ENCODE data around the gene ECE2. TPM values are rescaled to one million over a fixed set of nuclear protein-coding genes. Genes with fewer than 3 reads are reported as not detected.

ECE2 gene
- total and polyA plus RNA-seq, 5 experiments from 2014 or later = not detected

GRCh38 chr3:184241447-184242296, 34.1 kb upstream of the ECE2 start:
- ATAC-seq (peak in 1 of 2 donors; percentile 80), DNase-seq (no peak)
- Mint-ChIP-seq H3K4me3 (peak overlapping the region in 1 of 10 donors; percentile 20), H3K27me3 (peaks cover 0 to 7% (median 0%) of the 10 kb centered on the region in 5 donors), H3K36me3 (peaks cover 0 to 40% (median 3%) of the 10 kb centered on the region in 3 donors), H3K27ac (no peak overlapping the region), H3K4me1 (peaks cover 0 to 12% (median 8%) of the 10 kb centered on the region in 4 donors), H3K9me3 (no peaks in the 10 kb centered on the region)
- POLR2A ChIA-PET = interaction anchor here (1.4 kb wide), 1 partner anchor 65 kb away, joined by 3 read pairs; no protein-coding TSS in a partner anchor

DNA sequence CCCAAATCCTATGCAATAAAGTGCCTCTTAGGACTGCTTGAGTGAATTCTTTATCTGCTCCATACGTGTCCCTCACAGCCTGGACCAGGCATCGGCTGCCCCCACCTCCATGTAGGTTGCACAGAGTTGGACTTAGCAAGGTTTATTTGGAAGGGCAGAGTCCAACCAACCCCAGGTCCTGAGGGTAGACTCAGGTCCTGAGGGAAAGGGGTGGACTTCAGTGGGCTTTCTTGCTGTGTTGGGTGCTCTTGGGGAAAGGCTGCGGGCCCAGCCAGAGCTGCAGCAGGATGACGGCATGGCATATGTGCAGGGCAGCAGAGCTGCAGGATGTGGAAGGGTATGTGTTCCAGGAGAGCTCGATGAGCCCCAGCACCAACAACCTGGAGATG, 33.5 kb upstream of the ECE2 start:
- Mint-ChIP-seq H3K4me1 (peaks cover under 1 to 16% (median 8%) of the 10 kb centered on the region in 4 donors), H3K27ac (no peak overlapping the region), H3K36me3 (peaks cover 0 to 40% (median 3%) of the 10 kb centered on the region in 3 donors), H3K9me3 (no peaks in the 10 kb centered on the region), H3K4me3 (peak overlapping the region in 1 of 10 donors; percentile 20), H3K27me3 (peaks cover 0 to 3% (median 0%) of the 10 kb centered on the region in 5 donors)
- POLR2A ChIA-PET = interaction anchor here (1.4 kb wide), 1 partner anchor 66 kb away, joined by 3 read pairs; no protein-coding TSS in a partner anchor
- ATAC-seq = no peak
- no peak for DNase-seq

DNA sequence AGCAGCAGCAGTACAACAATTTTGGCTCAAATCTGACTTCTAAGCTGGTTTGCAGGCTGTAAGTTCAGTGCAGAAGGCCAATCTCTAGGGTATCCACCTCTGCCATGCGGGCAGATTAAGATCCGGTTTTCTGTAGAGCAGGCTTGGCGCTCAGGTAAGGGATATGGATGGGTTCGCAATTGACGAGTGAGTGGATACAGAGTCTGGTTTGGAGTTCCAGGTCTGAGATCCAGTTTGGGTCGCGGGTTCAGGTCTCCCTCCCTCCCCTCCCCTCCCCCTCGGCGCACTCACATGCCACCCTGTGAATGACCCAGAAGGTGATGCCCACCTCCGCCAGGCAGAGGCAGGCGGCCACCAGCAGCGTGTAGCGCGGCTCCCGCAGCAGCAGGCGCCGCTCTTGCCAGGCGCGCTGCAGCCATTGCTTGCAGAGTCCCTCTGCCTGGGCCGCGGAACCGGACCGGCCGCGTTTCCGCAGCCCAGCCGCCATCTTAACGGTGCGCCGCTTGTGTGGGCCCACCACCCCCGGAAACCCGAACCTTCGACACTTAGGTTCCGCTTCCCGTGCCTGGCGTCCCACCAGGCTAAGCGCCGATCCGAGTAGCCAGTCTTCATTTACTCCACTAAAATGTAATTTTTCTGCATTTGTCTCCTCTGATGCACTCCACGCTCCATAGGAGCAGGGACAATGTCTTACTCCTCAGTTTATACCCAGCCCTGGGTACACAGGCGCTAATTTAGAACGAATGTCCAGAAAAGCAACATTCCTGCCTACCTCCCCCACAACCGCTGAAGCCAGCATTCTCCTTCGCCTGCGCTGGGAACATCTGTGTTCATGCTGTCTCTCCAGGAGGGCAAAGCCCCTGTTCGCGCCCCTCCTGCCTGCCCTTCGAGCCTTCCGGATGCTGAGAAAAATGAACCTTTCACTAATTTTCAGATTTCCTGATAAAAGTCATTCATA, 27.1 kb upstream of the ECE2 start, which contains the start of gene ALG3:
TSS of gene ALG3 (minus strand) at position 509 of the 958 bp plus-strand sequence. CDS start at position 487, 22 bp downstream.
- peaks cover 0 to 23% (median 0%) of the 10 kb centered on the region in 3 donors for H3K36me3 Mint-ChIP-seq
- no peaks in the 10 kb centered on the region for H3K9me3 Mint-ChIP-seq
- POLR2A ChIA-PET = interaction anchor here (1.2 kb wide), 1 partner anchor 114 kb away, joined by 17 read pairs; the partner anchor contains the start of gene EIF2B5
- no peaks in the 10 kb centered on the region for H3K27me3 Mint-ChIP-seq
- peak within 1 kb of the TSS; percentile 93 to 98 (median 96) for H3K27ac Mint-ChIP-seq
- ATAC-seq (peak; percentile 43 to 47), DNase-seq (peak; percentile 68 to 91 (median 85))
- H3K4me3 Mint-ChIP-seq = peak within 1 kb of the TSS; percentile 94 to 100 (median 96)
- peaks cover 15 to 28% (median 21%) of the 10 kb centered on the region in 4 donors for H3K4me1 Mint-ChIP-seq

DNA sequence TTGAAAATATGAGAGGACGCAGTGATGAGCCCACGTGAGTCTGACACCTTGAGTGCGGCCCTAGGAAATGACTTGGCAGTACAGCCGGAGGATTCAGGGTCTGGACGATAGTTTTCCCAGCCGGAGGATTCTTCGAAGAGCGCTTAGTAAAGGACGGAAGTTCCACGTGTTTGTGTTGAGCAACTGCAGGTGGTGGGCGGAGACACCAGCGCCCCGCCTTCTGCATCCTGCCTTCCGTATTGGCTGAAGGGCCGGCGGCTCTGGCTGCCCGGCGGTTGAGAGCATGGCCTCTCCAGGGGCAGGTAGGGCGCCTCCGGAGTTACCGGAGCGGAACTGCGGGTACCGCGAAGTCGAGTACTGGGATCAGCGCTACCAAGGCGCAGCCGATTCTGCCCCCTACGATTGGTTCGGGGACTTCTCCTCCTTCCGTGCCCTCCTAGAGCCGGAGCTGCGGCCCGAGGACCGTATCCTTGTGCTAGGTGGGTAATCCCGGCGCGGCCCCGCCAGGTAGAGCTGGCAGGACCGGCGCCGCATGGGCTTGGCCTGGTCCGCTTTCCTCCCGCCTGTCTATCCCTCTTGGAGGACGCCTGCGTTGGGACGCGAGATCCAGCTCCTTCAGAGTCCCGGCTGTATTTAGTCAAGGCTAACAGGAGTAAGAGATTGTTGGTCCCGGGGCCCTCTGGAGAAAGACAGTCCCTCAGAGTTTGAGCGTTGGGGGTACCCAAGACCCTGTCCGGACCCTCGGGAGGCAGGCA, 26.2 kb upstream of the ECE2 start, which contains the start of gene EEF1AKMT4:
TSS of gene EEF1AKMT4 (plus strand) at position 261 of the 755 bp plus-strand sequence. CDS start at position 284, 23 bp downstream.
- Mint-ChIP-seq H3K27ac (peak within 1 kb of the TSS; percentile 93 to 98 (median 96)), H3K36me3 (peaks cover 0 to 15% (median 0%) of the 10 kb centered on the region in 3 donors), H3K27me3 (no peaks in the 10 kb centered on the region), H3K4me1 (peaks cover 15 to 28% (median 21%) of the 10 kb centered on the region in 4 donors), H3K9me3 (no peaks in the 10 kb centered on the region), H3K4me3 (peak within 1 kb of the TSS; percentile 94 to 100 (median 96))
- ATAC-seq (peak; percentile 87 to 90), DNase-seq (peak; percentile 87 to 97 (median 94))
- POLR2A ChIA-PET = interaction anchor here (0.9 to 1.2 kb wide), 2 partner anchors 20 to 114 kb away, joined by 3 to 17 read pairs; partner anchors contain the start of genes EIF2B5 and VWA5B2

DNA sequence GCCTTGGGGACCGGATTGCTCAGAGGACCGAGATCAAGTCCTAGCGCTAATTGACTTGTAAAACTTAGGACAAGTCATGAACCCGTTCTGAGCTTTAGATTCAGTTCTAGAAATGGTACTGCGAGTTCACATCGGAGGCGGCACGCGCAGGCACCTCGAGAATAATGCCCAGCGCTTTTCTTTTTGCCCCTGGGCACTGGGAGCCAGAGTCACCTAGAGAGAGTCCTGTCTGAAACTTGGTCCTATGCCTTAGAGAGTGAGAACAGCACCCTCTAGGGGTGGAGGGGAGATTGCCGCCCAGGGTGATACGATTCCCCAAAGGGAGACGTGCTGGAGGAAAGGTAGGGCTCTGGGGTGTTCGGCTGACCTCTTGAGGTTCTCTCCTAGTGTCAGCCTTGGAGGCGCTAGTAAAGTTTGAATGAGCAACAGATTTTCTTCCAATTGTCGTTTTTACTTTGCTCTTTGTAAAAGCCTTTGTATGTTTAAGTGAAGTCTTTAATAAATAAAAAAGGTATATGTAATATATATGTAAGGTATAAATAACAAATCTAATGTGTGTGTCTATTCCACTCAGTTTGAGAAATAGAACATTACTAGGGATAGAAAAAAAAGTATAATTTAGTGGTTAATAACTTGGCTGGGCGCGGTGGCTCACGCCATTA, 25.5 kb upstream of the ECE2 start:
- ATAC-seq (peak; percentile 65 to 67), DNase-seq (peak; percentile 71 to 92 (median 85))
- Mint-ChIP-seq H3K36me3 (peaks cover 0 to 8% (median 0%) of the 10 kb centered on the region in 3 donors), H3K4me3 (peak overlapping the region; percentile 94 to 100 (median 96)), H3K27me3 (no peaks in the 10 kb centered on the region), H3K9me3 (no peaks in the 10 kb centered on the region), H3K27ac (peak overlapping the region; percentile 36 to 98 (median 94)), H3K4me1 (peaks cover 15 to 26% (median 19%) of the 10 kb centered on the region in 4 donors)
- POLR2A ChIA-PET = interaction anchor here (0.9 to 1.2 kb wide), 2 partner anchors 21 to 115 kb away, joined by 3 to 17 read pairs; partner anchors contain the start of genes EIF2B5 and VWA5B2

- POLR2A ChIA-PET = no interaction called here
- Mint-ChIP-seq H3K4me1 (peaks cover 4 to 11% (median 7%) of the 10 kb centered on the region in 4 donors), H3K27me3 (peaks cover 2 to 14% (median 10%) of the 10 kb centered on the region in 5 donors), H3K9me3 (peaks cover 0 to 2% (median 0%) of the 10 kb centered on the region in 9 donors), H3K4me3 (no peak overlapping the region), H3K27ac (no peak overlapping the region), H3K36me3 (peaks cover 0 to 9% (median 4%) of the 10 kb centered on the region in 3 donors)
- no peak for DNase-seq
- no peak for ATAC-seq
Observed at GRCh38 chr3:184255291-184256039, 20.4 kb upstream of the ECE2 start.

- H3K9me3 Mint-ChIP-seq = peaks cover 0 to 4% (median 0%) of the 10 kb centered on the region in 9 donors
- DNase-seq (no peak), ATAC-seq (no peak)
- peaks cover 5 to 9% (median 9%) of the 10 kb centered on the region in 3 donors for H3K36me3 Mint-ChIP-seq
- no peak overlapping the region for H3K4me3 Mint-ChIP-seq
- H3K27me3 Mint-ChIP-seq = peaks cover 9 to 27% (median 18%) of the 10 kb centered on the region in 5 donors
- peaks cover 12 to 20% (median 17%) of the 10 kb centered on the region in 4 donors for H3K4me1 Mint-ChIP-seq
- POLR2A ChIA-PET = interaction anchor here (0.7 kb wide), 1 partner anchor 306 kb away, joined by 3 read pairs; no protein-coding TSS in a partner anchor
- no peak overlapping the region for H3K27ac Mint-ChIP-seq
Observed at GRCh38 chr3:184257083-184257915, 18.5 kb upstream of the ECE2 start.

DNA sequence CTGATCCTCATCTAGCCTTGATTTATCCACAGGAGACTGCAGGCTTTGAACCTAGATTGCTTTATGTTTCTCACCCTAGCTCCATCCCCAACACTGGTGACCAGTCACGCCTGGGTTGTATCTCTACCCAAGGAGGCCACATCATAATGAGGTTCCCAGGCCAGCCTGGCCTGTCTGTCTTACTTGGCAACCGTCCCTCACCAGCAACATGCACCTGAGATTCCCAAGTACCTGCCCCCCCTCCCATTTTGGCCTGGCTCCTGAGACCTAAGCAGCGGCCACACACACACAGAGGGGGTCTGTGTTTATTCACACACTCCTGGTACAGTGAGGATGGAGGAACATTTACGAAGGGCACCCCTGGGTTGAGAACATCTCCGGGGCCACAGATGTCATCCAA, 16.9 kb upstream of the ECE2 start:
- ATAC-seq = no peak
- peaks cover 12 to 24% (median 23%) of the 10 kb centered on the region in 4 donors for H3K4me1 Mint-ChIP-seq
- no peak for DNase-seq
- POLR2A ChIA-PET = no interaction called here
- H3K27me3 Mint-ChIP-seq = peaks cover 13 to 38% (median 23%) of the 10 kb centered on the region in 5 donors
- peak overlapping the region in 1 of 10 donors; percentile 79 for H3K27ac Mint-ChIP-seq
- peak overlapping the region in 8 of 10 donors; percentile 30 to 80 (median 55) for H3K4me3 Mint-ChIP-seq
- H3K36me3 Mint-ChIP-seq = peaks cover 5 to 13% (median 9%) of the 10 kb centered on the region in 3 donors
- peaks cover 0 to 4% (median 0%) of the 10 kb centered on the region in 9 donors for H3K9me3 Mint-ChIP-seq

DNA sequence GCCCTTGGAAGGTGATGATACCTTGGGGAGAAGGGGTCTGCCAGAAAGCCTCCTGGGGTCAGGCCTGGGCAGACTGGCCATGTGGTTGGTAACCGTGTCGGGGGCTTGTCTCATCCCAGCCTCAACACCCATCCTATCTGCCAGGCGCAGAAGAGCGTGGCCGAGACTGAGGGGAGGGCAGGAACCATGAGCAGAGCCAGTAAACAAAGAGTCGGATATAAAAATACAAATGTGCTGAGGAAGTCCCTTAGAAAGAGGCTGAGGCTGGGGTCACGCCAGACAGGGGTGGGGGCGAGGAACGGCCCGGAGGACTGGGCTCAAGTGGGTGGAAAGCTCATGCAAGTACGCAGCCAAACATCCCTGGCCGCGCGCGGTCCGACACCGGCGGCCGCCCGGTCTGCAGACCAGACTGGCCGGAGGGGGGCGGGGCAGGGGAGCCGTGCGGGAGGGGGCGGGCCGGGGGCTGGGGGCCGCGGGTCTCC, 16.4 kb upstream of the ECE2 start:
- H3K4me1 Mint-ChIP-seq = peaks cover 12 to 24% (median 23%) of the 10 kb centered on the region in 4 donors
- H3K4me3 Mint-ChIP-seq = peak overlapping the region in 9 of 10 donors; percentile 38 to 83 (median 69)
- ATAC-seq = no peak
- no peak for DNase-seq
- peak overlapping the region in 1 of 10 donors; percentile 79 for H3K27ac Mint-ChIP-seq
- POLR2A ChIA-PET = no interaction called here
- peaks cover 0 to 4% (median 0%) of the 10 kb centered on the region in 9 donors for H3K9me3 Mint-ChIP-seq
- H3K36me3 Mint-ChIP-seq = peaks cover 5 to 13% (median 9%) of the 10 kb centered on the region in 3 donors
- H3K27me3 Mint-ChIP-seq = peaks cover 13 to 43% (median 26%) of the 10 kb centered on the region in 5 donors
